NCI-H187 treated with DMSO at 0.1 percent for 48 hours (cell line): ENCODE data around the gene NXPH4.

ENCODE experiments used
- DNase-seq: peaks from one replicate; lab custom pipeline; 2025; lab: John Stamatoyannopoulos, UW

Gene NXPH4

DNA sequence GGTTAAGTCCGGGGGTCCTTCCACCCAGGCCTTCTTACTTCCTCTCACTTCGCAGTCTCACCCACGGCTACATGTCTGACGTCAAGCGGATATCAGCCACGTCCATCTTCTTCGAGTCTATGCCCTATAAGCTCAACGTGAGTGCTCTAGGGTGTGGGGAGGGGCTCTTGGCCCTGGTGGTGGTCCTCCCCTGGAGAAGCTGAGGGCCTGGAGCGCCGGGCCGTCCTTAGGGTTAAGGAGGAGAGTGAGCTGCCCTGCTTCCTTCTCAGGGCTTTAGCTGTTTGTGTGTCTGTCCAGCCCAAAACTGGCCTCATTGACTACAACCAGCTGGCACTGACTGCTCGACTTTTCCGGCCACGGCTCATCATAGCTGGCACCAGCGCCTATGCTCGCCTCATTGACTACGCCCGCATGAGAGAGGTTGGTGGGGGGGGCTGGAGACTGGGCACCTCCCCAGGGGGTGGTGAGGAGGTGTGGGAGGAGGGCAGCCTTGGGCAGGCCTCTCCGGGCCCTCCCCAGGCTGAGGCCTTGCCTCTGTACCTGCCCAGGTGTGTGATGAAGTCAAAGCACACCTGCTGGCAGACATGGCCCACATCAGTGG is 15.7 kb downstream of the NXPH4 start:
- DNase-seq: no peak

- no peak for DNase-seq
Observed at GRCh38 chr12:57233357-57234232, 17.0 kb downstream of the NXPH4 start.

DNA sequence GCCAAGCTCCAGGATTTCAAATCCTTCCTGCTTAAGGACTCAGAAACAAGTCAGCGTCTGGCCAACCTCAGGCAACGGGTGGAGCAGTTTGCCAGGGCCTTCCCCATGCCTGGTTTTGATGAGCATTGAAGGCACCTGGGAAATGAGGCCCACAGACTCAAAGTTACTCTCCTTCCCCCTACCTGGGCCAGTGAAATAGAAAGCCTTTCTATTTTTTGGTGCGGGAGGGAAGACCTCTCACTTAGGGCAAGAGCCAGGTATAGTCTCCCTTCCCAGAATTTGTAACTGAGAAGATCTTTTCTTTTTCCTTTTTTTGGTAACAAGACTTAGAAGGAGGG is 17.6 kb downstream of the NXPH4 start:
- no peak for DNase-seq

DNA sequence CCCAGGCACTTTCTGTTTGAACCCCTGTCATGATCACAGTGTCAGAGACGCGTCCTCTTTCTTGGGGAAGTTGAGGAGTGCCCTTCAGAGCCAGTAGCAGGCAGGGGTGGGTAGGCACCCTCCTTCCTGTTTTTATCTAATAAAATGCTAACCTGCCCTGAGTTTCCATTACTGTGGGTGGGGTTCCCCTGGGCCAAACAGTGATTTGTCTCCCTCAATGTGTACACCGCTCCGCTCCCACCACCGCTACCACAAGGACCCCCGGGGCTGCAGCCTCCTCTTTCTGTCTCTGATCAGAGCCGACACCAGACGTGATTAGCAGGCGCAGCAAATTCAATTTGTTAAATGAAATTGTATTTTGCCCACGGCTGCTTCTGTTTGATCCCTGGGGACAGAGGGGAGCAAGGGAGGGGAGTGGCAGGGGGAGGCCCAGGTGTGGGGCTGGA is 18.0 kb downstream of the NXPH4 start:
- no peak for DNase-seq

DNA sequence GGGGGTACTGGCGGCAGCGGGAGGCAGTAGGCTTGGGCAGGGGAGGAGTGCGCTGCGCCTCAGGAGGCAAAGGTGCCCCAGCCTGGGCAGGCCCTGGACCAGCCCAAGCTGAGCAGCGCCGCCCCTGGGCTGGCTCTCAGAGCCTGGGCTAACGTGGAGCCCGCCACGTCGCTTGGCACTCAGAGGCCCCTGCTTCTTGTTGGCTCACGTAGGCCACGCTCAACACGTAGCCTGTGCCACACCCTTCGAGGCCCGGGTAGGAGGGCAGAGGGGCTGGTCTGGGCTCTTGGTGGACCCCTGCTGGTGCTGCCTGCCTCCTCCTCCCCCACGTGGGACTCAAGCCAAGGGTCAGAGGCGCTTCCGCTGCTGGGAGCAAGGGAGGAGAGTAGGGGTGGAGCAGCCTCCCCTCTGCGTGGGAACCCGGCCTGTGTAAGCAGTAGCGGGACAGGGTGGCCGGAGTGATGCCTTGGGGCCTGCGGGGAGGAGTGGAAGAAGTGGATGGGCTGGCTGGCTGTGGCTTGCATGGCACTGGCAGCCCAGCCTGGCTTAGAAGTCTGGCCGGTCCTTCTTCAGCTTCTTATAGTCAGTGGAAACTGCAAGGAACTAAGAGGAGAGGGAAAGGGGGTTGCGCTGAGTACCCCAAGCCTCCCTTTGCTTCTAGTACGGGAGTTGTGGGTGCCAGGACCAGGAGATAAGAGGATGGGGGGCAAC is 18.6 kb downstream of the NXPH4 start:
- no peak for DNase-seq

GRCh38 chr12:57235728-57236131 is 19.1 kb downstream of the NXPH4 start:
- no peak for DNase-seq

GRCh38 chr12:57236201-57236924 is 19.8 kb downstream of the NXPH4 start:
- DNase-seq: no peak

DNA sequence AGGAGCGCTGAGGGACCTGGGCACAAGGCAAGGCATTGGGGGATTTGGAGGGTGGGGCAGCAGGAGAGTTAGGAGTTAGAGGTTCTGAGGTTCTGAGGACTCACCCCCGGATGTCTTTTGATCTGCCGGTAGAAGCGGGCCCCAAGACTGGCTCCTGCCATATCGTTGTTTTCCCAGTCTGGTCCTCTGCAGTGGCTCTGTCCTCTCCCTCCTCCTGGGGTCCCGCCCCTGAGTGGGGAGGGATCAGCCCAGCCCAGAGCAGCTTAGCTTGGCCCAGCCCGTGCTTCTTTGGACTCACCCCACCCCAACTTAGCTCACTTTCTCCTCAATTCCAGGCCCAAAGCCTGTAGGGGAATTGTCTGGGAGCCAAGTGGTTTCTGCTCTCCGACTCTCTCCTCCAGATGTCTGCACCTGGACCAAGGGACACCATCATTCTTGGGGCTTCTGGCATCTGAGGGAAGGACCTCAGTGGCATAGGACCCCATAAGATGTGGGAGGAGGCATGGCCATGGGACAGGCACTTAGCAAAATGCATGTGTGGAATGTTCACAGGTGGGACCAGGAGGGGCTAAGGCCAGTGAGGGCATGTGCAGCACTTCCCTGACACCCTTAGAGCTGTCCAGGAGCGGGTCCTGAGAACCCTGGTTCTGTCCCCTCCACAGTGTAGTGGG is 20.5 kb downstream of the NXPH4 start:
- no peak for DNase-seq

GRCh38 chr12:57237596-57237931 is 21.0 kb downstream of the NXPH4 start:
- DNase-seq: peak; percentile 46

GRCh38 chr12:57237932-57238853 is 21.6 kb downstream of the NXPH4 start:
- DNase-seq: no peak

DNA sequence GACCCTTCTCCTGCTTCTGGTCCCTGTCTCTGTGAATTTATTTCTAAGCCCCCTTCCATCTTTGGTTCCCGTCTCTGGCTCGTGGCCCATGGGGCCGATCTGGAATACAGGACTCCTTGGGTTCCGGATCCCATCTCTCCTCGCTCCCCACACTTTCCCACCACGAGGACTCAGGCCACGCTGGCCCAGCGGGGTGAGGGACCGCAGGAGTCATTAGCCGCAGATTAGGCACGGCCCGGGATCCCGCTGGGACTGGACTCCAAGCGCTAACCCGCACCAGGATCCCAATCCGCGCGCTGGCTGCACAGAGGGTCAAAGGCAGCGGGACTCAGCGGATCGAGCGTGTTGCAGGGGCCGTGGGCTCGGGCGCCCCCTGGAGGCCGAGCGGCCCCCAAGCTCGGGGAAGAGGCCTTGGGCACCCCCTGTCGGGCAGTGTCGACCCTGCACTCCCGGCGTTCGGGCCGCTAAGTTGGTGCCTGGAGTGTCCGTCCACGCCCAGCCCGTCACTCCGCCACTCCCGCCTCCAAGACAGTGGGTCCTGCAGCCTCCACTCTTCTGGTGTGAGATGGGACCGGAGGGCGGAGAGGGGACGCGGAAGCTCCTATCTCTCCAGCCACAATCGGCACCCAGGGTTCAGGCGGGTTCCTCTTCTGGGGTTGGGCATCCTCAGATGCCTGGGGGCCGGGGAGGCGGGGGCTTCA is 22.4 kb downstream of the NXPH4 start:
- peak; percentile 81 for DNase-seq

- no peak for DNase-seq
Observed at GRCh38 chr12:57239587-57240065, 23.0 kb downstream of the NXPH4 start.

DNA sequence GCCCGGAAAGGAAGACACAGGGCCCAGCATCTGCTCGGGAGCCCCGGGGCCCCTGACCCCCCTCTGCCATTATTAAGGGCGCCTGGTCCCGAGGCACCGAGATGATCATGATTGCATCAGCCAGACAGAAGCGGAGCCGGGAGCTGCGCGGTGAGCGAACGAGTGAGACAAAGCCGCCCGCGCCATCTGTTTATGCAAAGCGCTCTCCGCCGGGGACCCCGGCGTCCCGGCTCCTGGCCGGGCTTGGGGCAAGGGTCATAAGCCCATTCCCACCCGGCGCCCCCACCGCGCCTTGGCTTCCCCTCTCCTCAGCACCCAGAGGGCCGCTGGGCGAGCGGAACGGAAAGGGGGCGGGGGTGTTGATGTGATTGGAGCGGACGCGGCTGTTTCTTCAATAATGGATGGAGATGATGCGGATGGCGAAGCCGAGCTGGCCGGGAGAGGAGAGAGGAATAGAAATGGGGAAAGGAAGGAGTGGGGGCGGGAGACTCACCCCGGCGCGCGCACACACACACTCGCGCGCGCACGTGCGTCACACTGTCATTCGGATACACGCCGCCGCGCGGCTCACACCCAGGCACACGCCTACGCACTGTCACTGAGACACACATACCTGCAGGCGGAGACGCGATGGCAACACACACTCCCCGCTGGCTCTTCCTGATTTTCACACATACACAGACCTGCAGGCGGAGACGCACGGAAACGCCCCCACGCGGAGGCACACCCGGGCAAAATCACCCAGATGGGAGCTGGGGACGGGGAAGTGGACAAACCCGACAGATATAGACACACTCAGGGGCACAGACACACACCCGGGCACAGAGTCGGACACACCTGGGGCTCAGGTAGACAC is 23.7 kb downstream of the NXPH4 start:
- DNase-seq: no peak

DNA sequence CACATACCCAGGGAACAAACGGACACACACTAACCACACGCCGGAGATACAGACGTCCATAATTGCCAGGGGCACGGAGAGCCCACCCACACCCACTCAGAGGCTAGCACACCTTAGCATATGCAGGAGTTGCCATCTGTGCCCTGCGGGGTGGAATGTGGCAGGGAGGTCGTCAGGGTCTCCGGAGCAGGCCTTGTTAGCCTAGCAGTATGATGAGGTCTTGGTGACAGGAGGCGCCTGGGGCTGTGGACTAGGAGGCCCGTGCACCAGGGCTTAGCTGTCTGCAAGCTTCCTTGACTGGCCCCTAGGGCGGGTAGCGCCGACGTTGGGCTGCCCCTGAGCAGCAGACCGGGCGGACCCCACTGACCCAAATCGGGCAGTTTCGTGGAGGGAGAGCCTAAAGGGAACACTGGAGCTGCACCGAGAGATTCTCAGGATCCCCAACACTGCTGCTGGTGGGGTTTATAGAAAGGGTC is 24.4 kb downstream of the NXPH4 start:
- DNase-seq: no peak

- no peak for DNase-seq
Observed at GRCh38 chr12:57241402-57242310, 25.1 kb downstream of the NXPH4 start.

DNA sequence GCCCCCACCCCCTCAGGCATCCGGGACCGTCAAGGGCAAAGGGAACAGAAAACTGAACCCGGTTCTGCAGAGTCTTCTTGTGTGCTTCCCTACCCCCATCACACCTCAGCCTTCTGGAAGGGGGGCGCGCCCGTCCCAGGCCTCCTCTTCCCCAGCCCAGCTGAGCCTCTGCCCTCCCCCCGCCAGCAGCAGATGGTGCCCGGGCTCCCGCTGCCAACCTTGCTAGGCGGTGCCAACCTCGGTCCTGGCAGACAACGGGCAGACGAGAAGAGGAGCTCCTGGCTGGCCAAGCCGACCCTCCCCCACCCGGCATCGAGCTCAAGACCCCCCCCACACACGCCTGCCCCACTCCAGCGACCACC is 25.7 kb downstream of the NXPH4 start:
- DNase-seq: no peak

GRCh38 chr12:57242691-57243454 is 26.3 kb downstream of the NXPH4 start:
- DNase-seq: no peak
